GM21619 (cell line): ENCODE measurements around the gene P2RY11.

Experiments
- ATAC-seq: cut with Tn5 transposase; IDR thresholded peaks from one replicate; pipeline ENCODE4 v1.9.1; 2021; ENCODE audit not compliant: unreplicated experiment

P2RY11 gene

GRCh38 chr19:10111405-10111811 is at the start of gene P2RY11:
Gene P2RY11, plus strand, starts transcription at chr19:10111693. Its CDS starts 29 bp downstream, at chr19:10111722.
- no peak for ATAC-seq

- ATAC-seq, result no peak
Measured at GRCh38 chr19:10061717-10062310, 49.7 kb upstream of the P2RY11 start.

- ATAC-seq, result no peak
Measured at GRCh38 chr19:10068205-10068604, 43.3 kb upstream of the P2RY11 start.

- ATAC-seq, result no peak
Measured at GRCh38 chr19:10069046-10069445, 42.4 kb upstream of the P2RY11 start.

- ATAC-seq, result no peak
Measured at GRCh38 chr19:10070730-10071446, 40.6 kb upstream of the P2RY11 start.

- ATAC-seq, result no peak
Measured at GRCh38 chr19:10074153-10074552, 37.3 kb upstream of the P2RY11 start.

- ATAC-seq, result no peak
Measured at GRCh38 chr19:10076535-10076934, 35.0 kb upstream of the P2RY11 start.

- no peak for ATAC-seq
Measured at GRCh38 chr19:10078329-10078728, 33.2 kb upstream of the P2RY11 start.

- ATAC-seq, result no peak
Measured at GRCh38 chr19:10079031-10079453, 32.5 kb upstream of the P2RY11 start.

- no peak for ATAC-seq
Measured at GRCh38 chr19:10083911-10084310, 27.6 kb upstream of the P2RY11 start.

GRCh38 chr19:10084803-10085202 is 26.7 kb upstream of the P2RY11 start:
- no peak for ATAC-seq

GRCh38 chr19:10085641-10086590 is 25.6 kb upstream of the P2RY11 start, which contains the start of gene SHFL:
Gene SHFL, plus strand, starts transcription at chr19:10086317. Its CDS starts 111 bp downstream, at chr19:10086428.
- ATAC-seq, result peak; percentile 78

GRCh38 chr19:10086591-10087192 is 24.8 kb upstream of the P2RY11 start:
- ATAC-seq, result no peak

GRCh38 chr19:10087296-10088061 is 24.0 kb upstream of the P2RY11 start:
- ATAC-seq, result no peak

- no peak for ATAC-seq
Measured at GRCh38 chr19:10088949-10089554, 22.4 kb upstream of the P2RY11 start.

GRCh38 chr19:10089801-10090375 is 21.6 kb upstream of the P2RY11 start:
- ATAC-seq, result no peak

- no peak for ATAC-seq
Measured at GRCh38 chr19:10091370-10091687, 20.2 kb upstream of the P2RY11 start.

GRCh38 chr19:10091895-10092641 is 19.4 kb upstream of the P2RY11 start:
- ATAC-seq, result no peak
